Esophagus squamous epithelium (tissue), 5 donors: Measurements from ENCODE around the gene ALOXE3. TPM values are rescaled to one million over a fixed set of nuclear protein-coding genes. Genes with fewer than 3 reads are reported as not detected.
A peak's percentile ranks its signal among the peaks of the same experiment; 100 is the strongest.

Experiments used
- DNase-seq: peaks from one replicate; lab custom pipeline; 2025; lab: John Stamatoyannopoulos, UW
- H3K27ac ChIP-seq, 4 donors: fragments of 200-600 bp; sonication (generic); one replicate each; pipeline ENCODE4 v1.5.1; 2016 to 2019; ENCODE audit warnings: mild to moderate bottlenecking in 1 of 4
- H3K27me3 ChIP-seq, 4 donors: fragments of 200-600 bp; sonication (generic); 1 replicate in 3 of 4; 2 replicates in 1 of 4; pipeline versions ENCODE4 v1.5.1 to v1.6.0; 2017 to 2021; ENCODE audit warnings: antibody characterized with exemption in 1 of 4
- H3K36me3 ChIP-seq, 3 donors: fragments of 200-600 bp; sonication (generic); one replicate each; pipeline ENCODE4 v1.5.1; 2016 to 2019
- H3K4me1 ChIP-seq, 3 donors: fragments of 200-600 bp; sonication (generic); one replicate each; pipeline ENCODE4 v1.5.1; 2017 to 2019
- H3K4me3 ChIP-seq, 4 donors: fragments of 200-600 bp; sonication (generic); 1 replicate in 3 of 4; 2 replicates in 1 of 4; pipeline ENCODE4 v1.5.1; 2016 to 2019; ENCODE audit warnings: mild to moderate bottlenecking in 2 of 4, moderate library complexity in 1 of 4
- H3K9me3 ChIP-seq, 3 donors: fragments of 200-600 bp; sonication (generic); one replicate each; pipeline ENCODE4 v1.5.1; 2016 to 2019
- CTCF ChIP-seq, 6 experiments: fragments of 450-650 bp in 4 of 6; fragments of 200-600 bp in 2 of 6; sonication (generic) in 2 of 6; IDR thresholded peaks; one replicate each; pipeline ENCODE4 v1.5.1; 2016 to 2019; ENCODE audit warnings: antibody characterized with exemption in 6 of 6, mild to moderate bottlenecking in 4 of 6, moderate library complexity in 4 of 6
- POLR2A ChIP-seq, 4 donors: fragments of 450-650 bp; IDR thresholded peaks; one replicate each; pipeline ENCODE4 v1.6.1; 2017; ENCODE audit warnings: antibody characterized with exemption in 4 of 4, mild to moderate bottlenecking in 4 of 4, moderate library complexity in 3 of 4
- WGBS, 2 donors: methylation state at CpG; one replicate each; pipeline ENCODE4 v1.1.5; 2018; 5-methylcytosine and 5-hydroxymethylcytosine counted together
- intact Hi-C: fragments of 100-400 bp; cut with DNase I; formaldehyde crosslinking; loops from one replicate; pipeline ENCODE4 v1.15.0; 2022
- total RNA-seq, 4 donors: library from RNA; depleted of rRNA; stranded (reverse); fragments of >200 nt; gene quantifications; one replicate each; pipeline ENCODE4 v1.1.0, GENCODE V29; 2016
- donor health status: DM: yes; HTN: yes; CAD: no.

Gene ALOXE3
- total RNA-seq, 4 donors from 2014 or later, result 0.30 to 8.8 (median 2.2) TPM; not detected in 1

- H3K4me1 ChIP-seq, result peaks cover 9 to 69% (median 22%) of the 10 kb centered on the region in 3 donors
- peak overlapping the region; percentile 47 to 76 (median 52) for H3K27ac ChIP-seq
- intact Hi-C loops, result no loop called here
- H3K9me3 ChIP-seq, result no peaks in the 10 kb centered on the region
- TF ChIP-seq POLR2A (IDR thresholded peaks at IDR 0.05) (no peak), CTCF (IDR thresholded peaks at IDR 0.05) (no peak)
- no peak for DNase-seq
- H3K27me3 ChIP-seq, result peaks cover 0 to 31% (median 2%) of the 10 kb centered on the region in 4 donors
- no peak overlapping the region for H3K4me3 ChIP-seq
- WGBS, 2 donors, result 36 to 43% methylated on average over 5 of the region's 5 CpGs
- no peaks in the 10 kb centered on the region for H3K36me3 ChIP-seq
These were observed 12.3 kb downstream of the ALOXE3 start for GRCh38 chr17:8105957-8106398.

GRCh38 chr17:8104911-8105310 is 13.4 kb downstream of the ALOXE3 start:
- Histone ChIP-seq H3K27ac (peak overlapping the region in 3 of 4 donors; percentile 17 to 64 (median 54)), H3K4me3 (no peak overlapping the region), H3K36me3 (no peaks in the 10 kb centered on the region), H3K27me3 (peaks cover 0 to 20% (median 1%) of the 10 kb centered on the region in 4 donors), H3K4me1 (peaks cover 5 to 62% (median 17%) of the 10 kb centered on the region in 3 donors), H3K9me3 (no peaks in the 10 kb centered on the region)
- intact Hi-C loops, result no loop called here
- 69% methylated on average over 8 of the region's 8 CpGs for WGBS, 2 donors
- DNase-seq, result no peak
- TF ChIP-seq POLR2A (IDR thresholded peaks at IDR 0.05) (no peak), CTCF (IDR thresholded peaks at IDR 0.05) (no peak)

- Histone ChIP-seq H3K27me3 (peaks cover 0 to 6% (median 0%) of the 10 kb centered on the region in 4 donors), H3K4me1 (peaks cover 0 to 52% (median 14%) of the 10 kb centered on the region in 3 donors), H3K9me3 (no peaks in the 10 kb centered on the region), H3K27ac (peak overlapping the region in 3 of 4 donors; percentile 9 to 51 (median 42)), H3K36me3 (no peaks in the 10 kb centered on the region), H3K4me3 (no peak overlapping the region)
- TF ChIP-seq CTCF (IDR thresholded peaks at IDR 0.05) (no peak), POLR2A (IDR thresholded peaks at IDR 0.05) (no peak)
- WGBS, 2 donors, result 39 to 45% methylated on average over 3 to 4 of the region's 4 CpGs
- DNase-seq, result no peak
- intact Hi-C loops, result no loop called here
These were observed 14.8 kb downstream of the ALOXE3 start for GRCh38 chr17:8103549-8103948.

- no peaks in the 10 kb centered on the region for H3K27me3 ChIP-seq
These were observed 16.6 kb downstream of the ALOXE3 start for GRCh38 chr17:8101721-8102120.

More at GRCh38 chr17:8101721-8102120, 16.6 kb downstream of the ALOXE3 start:
- Histone ChIP-seq H3K4me3 (no peak overlapping the region), H3K9me3 (no peaks in the 10 kb centered on the region), H3K36me3 (no peaks in the 10 kb centered on the region), H3K4me1 (peaks cover 0 to 42% (median 11%) of the 10 kb centered on the region in 3 donors), H3K27ac (no peak overlapping the region)
- DNase-seq, result no peak
- 62 to 77% methylated on average over 6 of the region's 6 CpGs for WGBS, 2 donors
- TF ChIP-seq POLR2A (IDR thresholded peaks at IDR 0.05) (no peak), CTCF (IDR thresholded peaks at IDR 0.05) (no peak)
- intact Hi-C loops, result no loop called here
